NCI-H2029 treated with DMSO at 0.1 percent for 48 hours (cell line): ENCODE results near the gene TRPV5.

ENCODE experiments used
- DNase-seq: peaks from one replicate; lab custom pipeline; 2025; lab: John Stamatoyannopoulos, UW

The TRPV5 gene

GRCh38 chr7:142885311-142886230, 48.0 kb downstream of the TRPV5 start, which contains the start of gene TRPV6:
TSS of gene TRPV6 (minus strand) at chr7:142885745.
- DNase-seq = no peak

- no peak for DNase-seq
These were observed 49.3 kb downstream of the TRPV5 start for GRCh38 chr7:142884286-142884640.

- no peak for DNase-seq
These were observed 49.8 kb downstream of the TRPV5 start for GRCh38 chr7:142883571-142884285.

- no peak for DNase-seq
These were observed 50.4 kb downstream of the TRPV5 start for GRCh38 chr7:142883145-142883544.

- DNase-seq = no peak
These were observed 51.2 kb downstream of the TRPV5 start for GRCh38 chr7:142882338-142882678.

- DNase-seq = no peak
These were observed 51.8 kb downstream of the TRPV5 start for GRCh38 chr7:142881586-142882337.

- no peak for DNase-seq
These were observed 52.6 kb downstream of the TRPV5 start for GRCh38 chr7:142880876-142881505.

- DNase-seq = no peak
These were observed 54.5 kb downstream of the TRPV5 start for GRCh38 chr7:142879060-142879459.

GRCh38 chr7:142878315-142878714, 55.2 kb downstream of the TRPV5 start:
- no peak for DNase-seq

- DNase-seq = no peak
These were observed 56.3 kb downstream of the TRPV5 start for GRCh38 chr7:142876991-142877910.

- no peak for DNase-seq
These were observed 57.1 kb downstream of the TRPV5 start for GRCh38 chr7:142876236-142876960.

- DNase-seq = no peak
These were observed 58.1 kb downstream of the TRPV5 start for GRCh38 chr7:142875456-142875855.

- DNase-seq = no peak
These were observed 58.7 kb downstream of the TRPV5 start for GRCh38 chr7:142874837-142875236.

GRCh38 chr7:142874409-142874808, 59.1 kb downstream of the TRPV5 start:
- DNase-seq = no peak

GRCh38 chr7:142873871-142874270, 59.7 kb downstream of the TRPV5 start:
- no peak for DNase-seq

- no peak for DNase-seq
These were observed 60.2 kb downstream of the TRPV5 start for GRCh38 chr7:142873281-142873784.

- DNase-seq = no peak
These were observed 61.4 kb downstream of the TRPV5 start for GRCh38 chr7:142872106-142872675.

GRCh38 chr7:142871260-142872105, 62.1 kb downstream of the TRPV5 start:
- no peak for DNase-seq
